ENCODE results near the gene RBMS2.

The RBMS2 gene

DNA sequence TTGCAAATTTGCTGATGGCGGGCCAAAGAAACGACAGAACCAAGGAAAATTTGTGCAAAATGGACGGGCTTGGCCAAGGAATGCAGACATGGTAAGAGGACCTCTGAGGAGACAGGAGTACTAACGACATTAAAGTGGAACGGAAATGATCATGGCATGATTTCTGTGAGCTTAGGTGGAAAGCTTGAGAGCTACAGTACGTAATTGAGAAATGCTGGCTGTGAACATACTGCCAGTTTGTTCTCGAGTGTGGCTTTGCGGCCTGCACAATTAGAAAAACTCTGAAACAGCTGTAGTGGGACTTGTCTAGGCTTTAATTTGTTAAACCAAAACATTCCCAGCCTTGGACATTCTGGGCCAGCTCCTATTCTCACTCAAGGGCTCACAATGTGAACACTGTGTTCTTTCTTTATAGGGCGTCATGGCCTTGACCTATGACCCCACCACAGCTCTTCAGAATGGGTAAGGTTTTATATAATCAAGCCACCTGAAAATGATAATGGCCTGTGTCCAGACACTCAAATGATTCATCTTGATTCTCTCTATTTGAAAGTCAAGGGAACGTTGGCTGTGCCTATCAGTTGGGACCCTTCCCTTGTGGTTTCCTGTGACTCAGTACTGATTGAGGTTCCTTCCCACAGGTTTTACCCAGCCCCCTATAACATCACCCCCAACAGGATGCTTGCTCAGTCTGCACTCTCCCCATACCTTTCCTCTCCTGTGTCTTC is 60.0 kb downstream of the RBMS2 start:
- DNase-seq (ENCODE audit: low spot score): no peak

DNA sequence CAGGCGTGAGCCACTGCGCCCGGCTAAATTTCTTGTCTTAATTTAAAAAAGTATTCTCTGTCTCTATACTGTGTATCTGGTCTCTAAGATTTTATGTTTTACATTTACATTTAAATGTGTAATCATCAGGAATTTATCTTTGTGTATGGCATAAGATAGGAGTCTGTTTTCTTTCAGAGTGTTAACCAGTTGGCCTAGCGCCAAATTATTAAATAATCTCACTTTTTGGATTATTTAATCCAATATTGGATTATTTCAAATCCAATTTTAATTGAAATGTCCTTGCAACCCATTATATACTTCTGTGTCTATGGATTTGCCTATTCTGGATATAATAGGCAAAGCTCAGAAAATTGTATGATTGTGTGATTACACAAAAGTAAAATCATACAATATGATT is 63.5 kb downstream of the RBMS2 start:
- DNase-seq (ENCODE audit: low spot score): no peak

DNA sequence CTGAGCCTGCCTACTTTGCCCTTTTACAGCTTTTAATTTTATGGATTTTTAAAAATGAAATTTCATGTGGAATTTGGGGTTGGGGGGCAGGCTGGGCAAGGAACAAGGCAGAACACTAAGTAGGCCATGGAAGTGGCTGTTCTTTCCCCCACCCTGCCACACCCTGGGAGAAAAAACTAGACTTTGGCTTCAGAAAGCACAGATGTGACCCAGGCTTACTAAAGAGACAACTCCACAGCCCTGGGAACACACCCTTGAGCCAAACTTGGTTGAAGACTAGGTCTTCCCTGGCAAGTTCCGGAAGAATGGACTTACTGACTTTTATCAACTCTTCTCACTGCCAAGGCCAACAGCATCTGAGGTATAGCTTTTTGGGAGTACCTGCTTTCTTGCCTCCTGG is 68.2 kb downstream of the RBMS2 start:
- no peak for DNase-seq (ENCODE audit: low spot score)

DNA sequence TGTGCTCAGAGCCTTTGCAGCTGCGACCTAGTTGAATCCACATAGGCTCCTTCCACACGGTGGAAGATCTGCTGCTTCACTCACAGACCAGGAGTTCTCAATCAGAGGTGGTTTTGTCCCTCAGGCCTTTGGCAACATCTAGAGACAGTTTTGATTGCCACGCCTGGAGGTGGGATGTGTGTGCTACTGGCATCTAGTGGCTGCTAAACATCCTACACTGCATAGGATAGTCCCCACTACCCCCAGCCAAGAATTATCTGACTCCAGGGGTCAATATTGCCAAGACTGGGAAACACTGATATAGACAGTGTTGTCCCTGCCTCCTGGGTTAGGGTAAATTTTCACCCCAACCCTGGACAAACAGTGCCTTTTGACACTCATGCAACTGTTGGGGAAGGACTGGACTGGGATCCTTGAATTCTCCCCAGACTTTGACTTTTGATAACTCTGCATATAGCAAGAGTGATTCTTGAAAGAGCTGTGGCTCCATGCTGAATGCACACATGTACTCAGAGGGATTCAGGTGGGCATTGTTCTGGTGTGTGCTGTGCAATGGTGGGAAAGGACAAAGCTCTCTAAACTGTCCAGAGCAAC is 68.7 kb downstream of the RBMS2 start:
- DNase-seq (ENCODE audit: low spot score): peak; percentile 27

DNA sequence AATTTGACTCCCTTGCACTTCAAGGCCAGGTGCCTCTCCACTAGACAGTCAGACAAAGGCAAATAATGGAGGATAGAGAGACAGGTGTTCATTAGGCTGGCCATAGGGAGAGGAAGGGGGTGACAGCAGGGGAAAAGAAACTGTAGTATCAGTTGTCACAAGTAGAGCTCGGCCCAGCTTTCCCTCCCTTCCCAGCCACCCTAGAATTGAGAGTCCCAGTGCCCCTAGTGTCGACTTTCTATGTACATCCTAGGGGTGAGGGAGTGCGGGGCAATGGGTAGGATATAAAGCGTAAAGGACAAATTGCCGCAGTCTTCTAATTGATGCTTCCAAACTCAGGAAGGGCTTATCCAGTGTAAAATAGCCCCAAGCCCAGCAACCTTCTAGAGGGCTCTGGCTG is 69.5 kb downstream of the RBMS2 start:
- no peak for DNase-seq (ENCODE audit: low spot score)

DNA sequence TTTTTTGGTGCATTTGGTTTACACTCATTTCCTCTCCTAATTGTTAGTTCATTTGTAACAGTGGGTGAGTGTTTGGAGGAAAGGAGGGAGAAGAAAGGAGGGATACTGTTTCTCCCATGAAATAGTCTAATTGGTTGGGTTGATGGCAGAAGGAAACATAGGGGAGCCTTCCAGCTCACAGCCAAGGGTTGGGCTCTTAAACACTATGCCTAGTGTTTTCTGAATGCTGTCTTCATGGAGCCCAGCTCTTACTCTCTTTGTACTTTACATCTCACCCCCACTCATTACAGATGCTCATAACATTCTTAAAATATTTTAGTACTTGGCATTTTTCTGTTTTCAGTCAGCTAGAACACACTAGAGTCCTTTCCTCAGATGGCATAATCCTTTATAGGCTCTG is 70.3 kb downstream of the RBMS2 start:
- peak; percentile 79 for DNase-seq (ENCODE audit: low spot score)

DNA sequence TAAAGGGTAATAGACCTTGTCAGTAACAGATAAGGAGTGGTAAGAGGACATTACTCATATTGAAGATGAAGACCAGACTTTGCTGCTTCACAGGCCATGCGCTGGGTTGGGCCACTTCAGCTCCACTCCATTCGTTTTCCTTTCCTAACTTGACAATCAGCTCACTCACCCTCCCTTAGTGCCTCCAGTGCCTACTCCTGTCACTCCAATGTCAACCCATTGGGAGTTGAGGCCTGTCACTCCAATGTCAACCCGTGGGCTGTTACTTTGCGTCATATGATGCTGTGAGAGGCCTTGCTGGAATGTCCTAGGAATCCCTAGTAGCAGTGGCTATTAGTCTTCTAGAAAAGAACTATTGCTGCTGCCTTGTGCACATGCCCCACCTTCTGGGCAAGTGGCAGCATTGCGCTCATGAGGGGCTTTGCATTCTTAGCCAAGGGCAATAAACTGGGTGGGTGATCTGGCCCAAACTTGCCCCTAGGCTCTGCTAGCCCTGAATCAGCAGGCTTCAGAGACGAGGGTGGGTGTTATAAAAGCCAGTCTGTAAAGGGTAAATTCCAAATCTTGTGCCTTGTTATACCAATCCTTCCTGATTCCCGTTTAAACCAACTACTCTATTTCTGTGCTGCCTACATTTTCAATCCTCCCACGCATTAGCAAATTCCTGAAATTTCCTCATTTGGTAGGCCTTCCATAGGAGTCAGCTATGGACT is 72.4 kb downstream of the RBMS2 start:
- peak; percentile 88 for DNase-seq (ENCODE audit: low spot score)

DNA sequence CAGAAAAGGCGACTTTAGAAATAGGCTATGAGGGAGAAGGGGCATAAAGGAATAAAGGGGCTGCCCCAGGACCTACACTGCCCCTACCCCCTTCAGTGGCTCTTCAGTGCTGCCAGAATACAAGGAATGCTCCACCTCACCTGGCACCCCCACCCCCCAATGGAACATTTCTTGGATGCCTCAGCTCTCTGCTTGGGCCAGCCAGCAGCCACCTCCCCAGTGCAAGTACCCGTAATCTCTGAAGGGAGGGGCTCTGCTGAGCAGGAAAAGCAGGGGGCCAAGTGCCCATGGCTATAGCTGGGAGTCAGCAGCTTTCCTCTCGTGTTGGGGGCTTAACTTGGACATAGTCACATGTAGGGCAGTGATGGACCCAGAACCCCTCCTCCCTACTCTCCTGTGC is 75.2 kb downstream of the RBMS2 start:
- no peak for DNase-seq (ENCODE audit: low spot score)

DNA sequence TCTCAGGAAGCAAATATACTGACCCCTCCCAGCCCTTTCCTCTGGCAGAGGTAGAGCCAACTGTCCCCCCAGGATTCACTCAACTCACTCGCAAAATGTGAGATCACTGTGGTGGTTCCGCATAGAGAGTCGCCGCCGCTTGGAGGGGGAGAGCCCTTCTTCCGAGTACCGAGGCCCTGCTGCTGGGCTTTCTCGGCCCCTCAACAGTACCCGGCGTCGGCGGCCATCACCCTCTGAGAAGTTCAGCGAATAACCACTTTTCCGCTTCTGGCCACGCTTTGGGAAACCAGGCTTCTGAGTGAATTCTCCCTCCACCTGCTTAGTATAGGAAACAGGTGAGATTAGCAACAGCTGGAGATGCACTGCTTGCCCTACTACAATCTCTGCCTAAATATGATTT is 77.4 kb downstream of the RBMS2 start:
- no peak for DNase-seq (ENCODE audit: low spot score)

DNA sequence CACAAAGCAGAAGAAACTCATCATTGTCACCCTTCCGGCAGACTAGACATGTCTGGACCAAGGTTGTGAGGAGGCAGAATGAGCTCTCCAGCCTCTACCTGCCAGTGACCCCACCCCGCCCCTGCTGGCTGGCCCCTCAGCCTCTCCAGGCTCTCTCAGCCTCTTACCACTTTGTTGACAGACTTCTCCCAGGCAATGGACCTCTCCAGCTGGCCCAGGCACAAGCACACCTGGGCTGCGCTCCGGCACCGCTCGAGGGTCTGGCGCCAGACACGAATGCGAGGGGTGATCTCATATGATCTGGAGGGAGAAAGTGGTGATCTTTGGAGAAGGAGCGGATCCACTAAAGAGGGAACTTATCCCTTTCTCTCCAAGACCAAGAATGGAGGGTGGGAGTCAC is 78.2 kb downstream of the RBMS2 start:
- DNase-seq (ENCODE audit: low spot score): no peak

DNA sequence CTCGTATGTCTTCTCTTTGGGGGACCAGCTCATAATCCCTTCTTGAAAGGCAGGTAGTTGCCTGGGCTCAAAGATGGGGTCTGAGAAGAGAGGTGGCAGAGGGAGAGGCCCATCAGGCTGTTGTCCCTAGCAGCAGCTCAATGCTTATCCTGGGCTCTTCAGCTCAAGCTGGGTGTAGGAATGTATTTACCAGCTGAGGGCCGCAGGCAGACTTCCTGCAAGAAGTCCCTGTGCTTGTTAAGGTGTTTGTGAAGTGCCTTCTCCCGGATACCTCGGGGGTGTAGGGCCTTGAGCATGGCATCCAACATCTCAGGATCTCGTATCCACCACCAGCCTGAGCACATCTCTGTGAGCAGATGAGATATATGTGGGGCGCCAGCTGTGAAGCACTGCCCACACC is 79.1 kb downstream of the RBMS2 start:
- DNase-seq (ENCODE audit: low spot score): no peak

DNA sequence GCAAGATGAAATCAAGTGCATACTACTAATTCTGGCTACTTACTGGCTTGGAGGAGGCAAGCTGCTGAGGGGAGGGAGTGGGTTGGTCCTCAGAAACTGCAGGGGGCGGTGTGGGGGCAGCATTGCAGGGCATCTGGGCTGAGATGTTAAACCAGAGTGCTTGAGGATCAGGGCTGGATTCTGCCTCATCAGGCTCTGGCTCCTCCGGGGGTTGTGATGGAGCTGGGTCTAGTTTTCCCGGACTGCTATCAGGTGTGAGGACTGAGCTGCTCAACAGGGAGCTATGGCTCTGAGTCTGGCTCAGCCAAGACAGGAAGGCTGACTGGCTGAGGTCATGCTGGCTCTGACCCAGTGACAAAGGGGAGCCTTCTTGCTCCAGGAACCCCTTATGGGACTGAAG is 79.9 kb downstream of the RBMS2 start:
- no peak for DNase-seq (ENCODE audit: low spot score)

DNA sequence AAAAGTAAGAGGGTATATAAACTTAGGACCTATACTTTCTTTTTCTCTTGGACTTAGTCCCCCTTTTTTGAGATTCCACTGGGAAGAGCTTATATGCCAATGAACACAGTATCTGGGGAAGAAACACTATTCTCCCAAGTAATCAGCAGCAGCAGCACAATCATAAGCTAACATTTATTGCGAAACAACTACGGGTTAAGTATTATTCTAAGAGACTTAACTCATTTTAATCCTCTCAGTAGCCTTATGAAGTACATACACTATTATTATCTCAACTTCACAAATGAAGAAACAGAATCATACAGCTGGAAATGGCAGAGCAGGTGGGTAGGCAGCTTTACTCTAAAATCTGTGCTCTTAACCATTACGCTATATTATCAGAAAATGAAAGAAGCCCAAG is 80.6 kb downstream of the RBMS2 start:
- DNase-seq (ENCODE audit: low spot score): no peak

DNA sequence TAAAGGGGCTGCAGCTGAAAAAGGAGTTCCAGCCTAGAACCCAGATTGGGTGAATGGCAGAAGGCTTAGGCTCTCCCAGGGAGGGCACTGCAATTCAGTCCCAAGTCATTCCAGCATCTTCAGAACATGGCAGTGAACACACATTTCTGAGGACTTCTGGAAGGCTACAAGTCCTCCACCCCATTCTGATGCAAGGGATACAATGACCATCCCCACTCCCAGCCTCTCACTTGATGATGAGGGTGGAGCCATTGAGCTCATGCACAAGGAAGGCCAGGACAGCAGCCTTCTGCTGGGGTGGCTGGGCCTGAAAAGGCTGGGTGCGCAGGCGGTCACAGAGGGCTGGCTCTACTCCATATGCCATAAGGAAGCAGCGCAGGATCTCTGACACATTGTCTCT is 82.7 kb downstream of the RBMS2 start:
- DNase-seq (ENCODE audit: low spot score): no peak

DNA sequence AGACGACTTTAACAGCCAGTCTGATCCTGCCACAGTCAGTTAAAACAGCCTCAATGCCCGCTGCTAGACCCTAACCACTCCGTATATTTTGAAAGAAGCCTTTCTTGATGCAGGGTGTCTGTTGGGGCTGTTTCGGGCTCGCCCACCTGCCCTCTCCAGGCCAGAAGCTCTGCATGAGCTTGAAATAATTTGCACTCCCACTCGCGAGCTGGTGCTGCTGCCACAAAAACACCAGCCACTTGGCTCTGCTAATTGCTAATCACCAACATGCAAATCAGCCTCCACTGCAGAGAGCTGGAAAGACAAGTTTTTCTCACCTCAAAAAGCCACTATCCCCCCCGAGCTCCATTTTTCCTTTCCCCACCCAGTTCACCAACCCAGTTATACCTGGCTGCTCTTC is 93.0 kb downstream of the RBMS2 start:
- DNase-seq (ENCODE audit: low spot score): no peak

DNA sequence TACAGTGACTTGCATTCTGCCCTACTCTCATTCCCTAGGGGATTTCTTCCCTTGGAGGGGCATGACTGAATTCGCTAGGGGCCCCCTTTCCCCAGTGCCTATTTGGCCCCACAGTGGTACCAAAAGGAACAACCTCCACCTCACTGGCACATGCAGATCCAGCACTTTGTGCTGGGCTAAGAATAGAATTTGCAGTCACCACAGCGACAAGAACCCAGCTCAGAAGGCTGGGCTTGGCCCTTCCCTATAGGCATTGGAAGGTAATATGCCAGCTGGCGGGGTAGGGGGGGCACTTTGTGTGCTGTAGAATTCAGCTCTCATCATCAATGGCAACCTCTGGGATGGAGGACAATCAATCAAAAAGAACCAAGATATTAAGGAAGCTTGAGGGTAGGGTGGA is 94.6 kb downstream of the RBMS2 start:
- no peak for DNase-seq (ENCODE audit: low spot score)

DNA sequence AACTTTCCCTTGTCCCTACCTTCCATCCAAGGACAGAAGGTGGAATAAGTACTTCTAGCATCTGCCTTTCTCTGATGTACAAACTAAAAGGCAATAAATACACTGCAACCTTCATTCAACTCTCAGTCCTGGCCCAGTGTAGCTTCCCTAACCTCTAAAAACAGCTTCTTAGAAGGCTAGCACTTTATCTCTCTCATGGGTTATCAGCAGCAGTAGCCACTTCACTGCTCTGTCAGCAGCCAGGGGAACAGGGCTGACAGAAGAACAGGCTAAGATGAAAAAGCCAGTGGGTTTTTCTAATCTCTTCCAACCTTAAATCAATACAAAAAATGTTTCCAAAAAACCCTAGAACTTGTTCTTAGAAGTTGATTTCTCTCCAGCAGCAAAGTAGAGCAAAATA is 95.3 kb downstream of the RBMS2 start:
- DNase-seq (ENCODE audit: low spot score): no peak

DNA sequence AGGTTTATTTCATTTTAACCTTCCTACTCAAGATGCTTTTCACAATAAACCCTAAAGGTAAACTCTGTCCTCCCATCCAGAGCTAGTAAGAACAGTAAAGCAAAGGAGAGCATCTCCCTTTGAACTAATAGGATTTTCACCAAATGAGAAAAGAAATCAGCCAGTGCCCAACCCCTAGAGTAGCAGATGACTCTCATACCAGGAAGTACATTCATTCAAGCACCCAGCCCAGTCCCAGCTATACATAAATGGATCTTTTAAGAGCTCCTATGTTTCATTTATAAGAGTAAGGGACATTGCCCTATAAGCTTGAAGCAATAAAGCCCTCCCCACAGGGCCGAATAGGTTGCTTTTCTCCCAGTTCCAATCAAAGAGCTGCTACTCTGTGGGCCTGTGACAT is 100.9 kb downstream of the RBMS2 start:
- DNase-seq (ENCODE audit: low spot score): no peak

DNA sequence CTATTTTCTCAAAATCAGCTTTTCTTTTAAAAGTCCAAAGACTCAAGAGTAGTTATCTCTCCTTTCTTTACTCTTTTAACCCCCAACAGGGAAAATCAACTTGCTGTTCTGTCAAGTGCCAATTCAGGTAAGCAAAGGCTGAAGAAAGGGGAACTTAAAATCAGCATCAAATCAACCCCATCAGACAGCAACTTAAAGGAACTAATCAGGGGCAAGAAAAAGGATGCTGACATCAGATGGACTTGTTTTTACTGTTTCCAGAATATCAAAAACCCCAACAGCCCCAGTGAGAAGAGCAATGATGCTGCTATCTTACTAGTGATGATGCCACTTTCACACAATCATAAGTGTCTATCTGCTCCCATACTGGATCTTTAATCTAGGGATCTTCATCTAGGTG is 105.1 kb downstream of the RBMS2 start:
- no peak for DNase-seq (ENCODE audit: low spot score)

DNA sequence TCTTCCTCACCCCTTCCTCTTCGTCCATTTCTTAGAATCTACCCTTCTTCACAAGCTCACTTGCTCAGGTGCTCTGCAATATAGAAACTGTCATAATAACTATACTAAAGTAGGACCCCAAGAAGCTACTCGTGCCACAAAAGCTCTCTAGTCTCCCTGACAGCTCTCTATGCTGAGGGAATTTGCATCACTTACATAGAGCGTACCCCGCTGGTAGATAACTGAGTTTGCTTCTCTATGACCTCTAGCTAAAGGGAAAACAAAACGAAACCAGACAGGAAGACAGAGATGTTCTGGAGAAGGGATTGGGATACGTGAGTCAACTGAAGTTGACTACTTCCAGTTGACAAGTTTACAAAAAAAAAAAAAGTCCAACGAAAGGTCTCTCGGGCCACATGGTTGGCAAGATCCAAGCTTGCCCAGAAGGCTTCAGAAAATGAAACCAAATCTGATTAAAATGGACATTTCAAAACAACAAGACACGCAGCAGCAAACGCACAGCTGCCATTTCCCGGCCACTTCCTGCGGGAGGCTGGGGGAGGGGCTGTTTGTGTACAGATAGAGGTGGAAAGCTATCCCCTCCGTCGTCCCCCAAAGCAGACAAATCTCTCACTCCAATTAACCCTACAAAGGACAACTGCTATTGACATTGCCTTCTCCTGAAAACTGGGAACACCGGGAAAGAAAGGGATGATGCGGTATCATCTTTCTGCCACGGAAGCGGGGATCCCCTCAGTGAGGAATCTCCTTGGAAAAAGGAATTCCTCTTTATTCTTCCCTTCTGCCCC is 107.2 kb downstream of the RBMS2 start:
- DNase-seq (ENCODE audit: low spot score): no peak

DNA sequence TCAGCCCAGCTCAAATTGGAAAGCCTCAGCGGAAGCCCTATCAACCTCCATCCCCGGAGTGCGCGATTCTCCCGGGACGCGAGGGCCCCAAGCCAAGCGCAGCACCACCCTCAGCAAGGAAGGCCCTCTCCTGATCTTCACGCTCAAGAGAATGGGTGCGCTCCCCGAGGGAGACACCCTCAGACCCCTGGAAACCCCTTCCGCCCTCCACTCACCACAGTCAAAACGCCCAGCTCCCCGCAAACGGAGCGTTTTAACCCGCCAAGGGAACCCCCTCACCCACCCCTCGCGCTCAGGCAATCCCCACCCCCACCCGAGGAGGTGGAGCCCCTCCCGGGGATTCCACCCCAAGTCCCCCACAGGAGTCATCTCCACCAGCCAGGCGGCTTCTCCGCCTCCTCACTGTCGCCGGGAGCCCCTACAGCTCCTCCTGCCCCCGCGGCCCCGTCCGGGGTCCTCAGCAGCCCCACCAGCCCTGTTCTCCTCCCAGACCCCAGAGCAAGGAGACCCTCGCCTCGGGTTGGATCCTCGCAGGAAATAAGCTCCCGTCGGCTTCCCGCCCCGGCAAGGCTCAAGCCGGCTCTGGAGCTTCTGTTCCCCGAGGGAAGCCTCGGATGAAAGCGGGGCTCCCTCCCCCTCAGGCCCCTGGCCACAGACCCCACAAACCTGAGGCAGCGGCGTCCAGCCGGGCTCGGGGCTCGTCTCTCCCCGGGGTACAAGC is 108.0 kb downstream of the RBMS2 start:
- no peak for DNase-seq (ENCODE audit: low spot score)

DNA sequence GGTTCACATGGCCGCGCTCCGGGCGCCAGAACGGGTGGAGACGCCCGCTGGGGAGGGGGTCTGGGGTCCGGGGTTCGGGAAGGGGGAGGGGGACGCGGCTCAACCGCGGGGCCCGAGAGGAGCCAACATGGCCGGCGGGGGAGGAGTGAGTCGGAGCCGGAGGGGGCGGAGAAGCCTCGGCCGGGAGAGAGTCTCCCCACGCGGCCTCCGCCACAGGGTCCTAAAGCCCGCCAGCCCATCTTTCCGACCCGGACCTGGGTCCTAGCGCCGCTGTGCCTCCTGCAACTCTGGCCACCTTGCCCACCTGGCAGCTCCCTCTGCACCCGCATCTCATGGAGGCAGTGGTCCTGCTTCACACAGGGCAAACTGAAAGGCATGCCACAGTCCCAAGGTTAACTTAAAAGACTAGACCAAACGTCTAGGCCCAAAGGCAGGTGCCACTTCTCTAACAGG is 108.6 kb downstream of the RBMS2 start, which contains the start of gene BAZ2A:
Gene BAZ2A (minus strand): TSS at position 147 of the 453 bp plus-strand sequence. CDS start 12,796 bp downstream, outside the sequence.
- peak; percentile 85 for DNase-seq (ENCODE audit: low spot score)

Measured in COLO829 (cell line).